ENCODE results near the gene CNTNAP2.
"Not testable (repeated sequence)": the region's sequence is repeated elsewhere in the genome, so short reads cannot be mapped to it uniquely, and the experiment has no call there.

The CNTNAP2 gene

GRCh38 chr7:146150153-146150552 lies 33.6 kb downstream of the CNTNAP2 start:
- no peak for DNase-seq

DNA sequence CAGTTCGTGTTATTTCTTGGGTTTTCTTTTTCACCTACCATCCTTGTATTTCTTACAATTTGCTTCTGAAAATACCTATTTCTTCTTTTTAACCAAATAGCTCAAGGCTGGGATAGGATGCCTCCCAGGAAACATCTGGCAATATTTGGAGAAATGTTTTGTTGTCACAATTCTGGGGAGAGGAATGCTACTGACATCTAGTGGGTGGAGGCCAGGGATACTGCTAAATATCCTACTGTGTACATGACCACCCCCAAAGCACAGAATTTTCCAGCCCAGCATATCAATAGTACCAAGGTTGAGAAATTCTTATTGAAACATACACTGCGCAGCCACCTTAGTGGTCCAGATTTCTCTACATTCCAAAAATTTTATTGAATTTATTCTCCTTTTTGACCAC lies 55.5 kb downstream of the CNTNAP2 start:
- DNase-seq, result no peak

DNA sequence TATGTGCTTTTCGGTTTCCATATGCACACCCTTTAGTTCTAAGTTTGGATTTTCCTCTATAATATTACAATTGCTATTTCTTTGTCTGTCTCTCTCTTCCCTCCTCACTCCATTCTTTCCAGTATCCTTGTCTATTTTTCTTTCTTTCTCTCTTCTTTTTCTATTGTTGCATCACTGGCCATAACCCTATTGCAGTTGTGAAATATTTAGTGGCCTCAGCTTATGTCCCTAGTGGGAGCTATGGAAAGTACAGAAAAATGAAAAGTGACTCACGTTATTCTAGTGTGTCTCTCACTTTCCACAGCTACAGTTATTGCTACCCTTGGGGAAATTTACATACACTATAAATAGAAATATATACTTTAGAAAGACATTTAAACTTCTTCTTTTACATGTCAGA lies 59.1 kb downstream of the CNTNAP2 start:
- no peak for DNase-seq

DNA sequence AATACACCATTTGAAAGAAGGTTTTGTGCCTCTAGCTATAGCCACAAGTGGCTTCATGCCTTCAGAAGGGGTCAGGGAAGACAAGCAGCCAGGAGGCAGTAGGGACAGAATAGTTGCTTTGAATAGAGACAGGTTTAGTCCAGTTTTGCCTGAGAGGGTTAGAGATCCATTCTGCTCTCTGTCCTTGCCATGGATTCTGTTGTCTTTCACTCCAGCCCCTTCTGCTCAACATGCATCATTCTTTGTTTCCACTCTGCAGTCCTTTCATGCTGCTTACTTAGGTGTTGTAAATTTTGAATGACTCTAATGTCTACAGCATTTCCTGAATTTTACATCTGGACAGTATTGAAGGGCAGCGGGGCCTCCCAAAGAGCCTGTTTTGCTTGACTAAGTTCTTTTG lies 60.3 kb downstream of the CNTNAP2 start:
- no peak for DNase-seq

DNA sequence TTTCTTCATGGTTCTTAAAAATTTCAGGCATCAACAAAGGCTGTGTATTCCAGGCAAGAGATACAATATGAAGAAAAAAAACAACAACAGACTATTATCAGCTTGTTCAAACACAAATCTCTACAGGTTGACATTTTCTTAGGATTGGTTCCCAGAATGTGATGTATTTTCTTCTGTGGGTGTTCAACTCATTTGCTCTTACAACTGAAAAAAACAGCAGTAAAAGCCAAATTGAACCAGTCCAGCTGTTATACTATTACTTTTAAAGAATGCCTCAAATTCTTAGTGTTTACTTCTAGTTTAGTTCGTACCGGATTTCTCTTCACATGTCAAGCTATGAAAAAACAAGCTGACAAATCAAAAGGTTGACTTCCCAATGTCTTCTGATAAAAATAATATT lies 60.7 kb downstream of the CNTNAP2 start:
- no peak for DNase-seq

DNA sequence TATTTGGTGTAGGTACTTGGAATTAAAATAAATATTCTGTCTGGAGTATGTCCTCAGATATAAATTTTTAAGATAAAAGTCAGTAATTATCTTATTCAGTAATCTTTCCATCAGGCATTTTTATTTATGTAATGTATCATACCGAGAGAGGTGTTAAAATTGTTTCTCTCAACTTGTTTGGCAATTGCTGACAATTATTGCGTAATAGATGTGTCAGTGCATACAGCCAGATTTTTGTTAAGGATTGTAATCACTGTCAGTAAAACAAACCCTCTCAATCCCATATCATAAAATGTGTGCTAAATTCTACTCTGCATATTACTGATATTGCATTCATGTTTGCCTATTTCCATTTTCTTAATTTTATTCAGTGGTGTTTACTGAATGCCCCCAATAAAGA lies 69.2 kb downstream of the CNTNAP2 start:
- DNase-seq, result no peak

GRCh38 chr7:146191428-146191827 lies 74.8 kb downstream of the CNTNAP2 start:
- DNase-seq, result not testable (repeated sequence)

GRCh38 chr7:146201945-146202344 lies 85.3 kb downstream of the CNTNAP2 start:
- no peak for DNase-seq

GRCh38 chr7:146206270-146206669 lies 89.7 kb downstream of the CNTNAP2 start:
- no peak for DNase-seq

DNA sequence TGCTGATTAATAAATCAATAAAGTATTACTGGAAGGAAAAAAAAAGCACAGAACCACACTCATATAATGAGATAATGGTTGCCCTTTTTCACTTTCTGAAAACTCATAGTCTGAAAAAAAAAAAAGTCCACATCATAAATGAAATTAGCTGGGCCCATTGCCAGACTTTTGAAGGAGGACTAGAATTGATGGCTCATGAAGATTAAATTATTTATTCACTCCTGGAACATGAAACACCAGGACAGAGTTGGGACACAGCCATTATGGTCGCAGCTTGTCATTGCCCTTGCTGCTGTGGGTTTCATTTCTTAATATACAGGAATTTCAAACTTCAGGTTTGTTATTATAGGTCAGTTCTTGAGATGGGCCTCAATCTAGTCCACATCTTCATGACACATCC lies 91.9 kb downstream of the CNTNAP2 start:
- no peak for DNase-seq

- no peak for DNase-seq
Observed at GRCh38 chr7:146214842-146215241, 98.2 kb downstream of the CNTNAP2 start.

DNA sequence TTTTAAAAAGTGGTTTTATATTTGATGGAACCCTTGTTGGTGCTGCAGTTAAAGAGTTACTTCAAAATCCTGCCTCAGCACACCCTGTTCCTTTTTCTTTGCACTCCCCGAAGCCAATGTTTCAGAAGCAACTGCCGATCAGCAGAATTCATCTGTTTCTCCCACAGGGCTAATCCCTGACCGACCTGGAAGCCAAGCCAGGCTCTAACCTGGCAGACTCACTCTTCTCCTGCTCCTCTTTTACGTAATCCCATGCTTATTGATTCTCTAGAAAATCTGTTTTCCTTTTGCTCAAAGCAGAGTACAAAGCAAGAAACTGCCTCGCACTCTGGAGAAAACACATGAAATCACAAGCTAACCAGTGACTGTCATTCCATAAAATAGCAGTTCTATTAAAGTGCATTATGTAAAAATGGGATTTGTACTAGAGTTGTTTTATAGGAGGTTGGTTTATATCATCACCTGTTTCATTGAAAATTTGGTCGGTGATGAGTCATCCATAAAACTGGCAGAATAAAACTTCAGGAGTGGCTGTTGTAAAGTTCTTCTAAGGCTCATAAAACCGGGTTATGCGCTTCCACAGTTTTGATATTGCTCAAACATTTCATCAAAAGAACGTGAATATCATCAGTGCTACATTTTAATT lies 99.9 kb downstream of the CNTNAP2 start:
- no peak for DNase-seq

DNA sequence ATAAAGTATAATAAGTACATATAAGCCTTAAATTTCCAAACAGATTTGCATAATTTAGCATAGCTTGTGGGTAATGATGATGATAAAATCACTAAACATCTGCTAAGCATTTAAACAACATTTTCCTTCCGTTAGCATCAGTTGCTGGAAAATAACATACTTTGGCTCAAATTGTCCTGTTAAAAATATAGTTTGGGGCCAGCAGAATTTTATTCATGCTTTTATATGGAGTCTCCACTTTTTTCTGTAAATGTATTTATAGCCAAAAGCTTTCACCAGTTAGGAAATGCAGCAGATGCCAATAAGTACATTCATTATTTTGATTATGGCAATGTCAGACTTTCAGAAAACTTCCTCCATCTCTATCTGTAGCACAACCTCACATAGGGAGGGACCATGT lies 107.2 kb downstream of the CNTNAP2 start:
- DNase-seq, result no peak

- DNase-seq, result no peak
Observed at GRCh38 chr7:146232604-146233003, 116.0 kb downstream of the CNTNAP2 start.

GRCh38 chr7:146235195-146235594 lies 118.6 kb downstream of the CNTNAP2 start:
- DNase-seq, result no peak

- DNase-seq, result no peak
Observed at GRCh38 chr7:146242661-146243060, 126.1 kb downstream of the CNTNAP2 start.

- DNase-seq, result not testable (repeated sequence)
Observed at GRCh38 chr7:146247991-146248390, 131.4 kb downstream of the CNTNAP2 start.

DNA sequence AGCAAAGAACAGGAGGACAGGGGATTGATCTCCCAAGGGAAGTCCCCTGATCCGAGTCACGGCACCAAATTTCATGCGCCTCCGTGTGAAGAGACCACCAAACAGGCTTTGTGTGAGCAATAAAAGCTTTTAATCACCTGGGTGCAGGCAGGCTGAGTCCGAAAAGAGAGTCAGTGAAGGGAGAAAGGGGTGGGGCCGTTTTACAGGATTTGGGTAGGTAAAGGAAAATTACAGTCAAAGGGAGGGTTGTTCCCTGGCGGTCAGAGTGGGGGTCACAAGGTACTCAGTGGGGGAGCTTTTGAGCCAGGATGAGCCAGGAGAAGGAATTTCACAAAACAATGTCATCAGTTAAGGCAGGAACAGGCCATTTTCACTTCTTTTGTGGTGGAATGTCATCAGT lies 132.1 kb downstream of the CNTNAP2 start:
- not testable (repeated sequence) for DNase-seq

- DNase-seq, result no peak
Observed at GRCh38 chr7:146249272-146249671, 132.7 kb downstream of the CNTNAP2 start.

- DNase-seq, result no peak
Observed at GRCh38 chr7:146255609-146256008, 139.0 kb downstream of the CNTNAP2 start.

- DNase-seq, result no peak
Observed at GRCh38 chr7:146262527-146262926, 145.9 kb downstream of the CNTNAP2 start.

- DNase-seq, result no peak
Observed at GRCh38 chr7:146276888-146277287, 160.3 kb downstream of the CNTNAP2 start.

DNA sequence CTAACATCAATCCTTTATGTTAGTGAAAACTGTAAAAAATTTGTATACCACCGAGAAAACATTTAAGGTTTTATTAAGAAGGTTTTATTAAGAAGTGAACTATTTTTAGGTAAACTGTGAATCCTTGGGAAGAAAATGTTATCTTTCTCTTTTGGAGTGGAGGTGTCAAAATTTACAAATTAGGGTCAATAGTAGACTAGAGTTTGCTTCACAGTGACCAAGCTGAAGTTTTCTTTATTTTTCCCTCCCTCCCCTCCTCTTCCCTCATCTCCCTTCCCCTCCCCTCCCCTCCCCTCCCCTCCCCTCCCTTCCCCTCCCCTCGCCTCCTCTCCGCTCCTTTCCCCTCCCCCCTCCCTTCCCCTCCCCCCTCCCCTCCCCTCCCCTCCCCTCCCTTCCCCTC lies 168.8 kb downstream of the CNTNAP2 start:
- no peak for DNase-seq

DNA sequence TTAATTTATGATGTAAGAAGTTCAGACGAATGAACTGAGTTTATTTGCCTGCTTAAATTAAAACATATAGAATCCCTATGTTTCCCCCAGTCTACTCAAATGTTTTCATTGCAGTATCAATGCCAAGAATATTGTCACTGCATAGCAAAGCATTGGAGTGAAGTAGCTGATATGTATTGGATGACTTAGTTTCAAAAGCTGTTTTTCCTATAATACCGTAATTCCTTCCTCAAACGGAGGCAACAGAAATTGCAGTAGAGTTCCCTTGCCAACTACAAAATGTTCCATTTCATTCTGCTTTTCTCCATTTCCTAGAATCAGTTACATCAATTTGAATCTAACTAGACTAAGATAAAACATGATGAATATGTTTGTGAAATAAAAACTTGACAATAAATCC lies 174.1 kb downstream of the CNTNAP2 start:
- no peak for DNase-seq

GRCh38 chr7:146291900-146292299 lies 175.3 kb downstream of the CNTNAP2 start:
- DNase-seq, result no peak

- no peak for DNase-seq
Observed at GRCh38 chr7:146296028-146296427, 179.4 kb downstream of the CNTNAP2 start.

Measured in NCI-H526 treated with DMSO at 0.1 percent for 48 hours (cell line).